Activated CD4-positive, alpha-beta T cell treated with anti-CD3 and anti-CD28 coated beads, Interleukin-2, amount 10 ng/mL, durations not matched to agents 7 days and 5 days (primary cell): ENCODE measurements around the gene GOLT1A. TPM values are rescaled to one million over a fixed set of nuclear protein-coding genes. Genes with fewer than 3 reads are reported as not detected.
A peak's percentile ranks its signal among the peaks of the same experiment; 100 is the strongest.

Source experiments
- CTCF ChIA-PET: fragments of 350-600 bp; sonication (Branson Sonifier 250); formaldehyde crosslinking; loops from one replicate; lab custom pipeline; 2021; ENCODE audit warnings: antibody characterized with exemption; lab: Charles Lee
- POLR2A ChIA-PET: fragments of 350-600 bp; sonication (Branson Sonifier 250); formaldehyde crosslinking; loops from one replicate; lab custom pipeline; 2021; ENCODE audit warnings: antibody characterized with exemption; lab: Charles Lee
- DNase-seq: peaks from one replicate; pipeline ENCODE4 v3.0.0-alpha.2; 2020
- H3K27ac Mint-ChIP-seq: one replicate; pipeline ENCODE4 v1.8.0; 2021; ENCODE audit warnings: mild to moderate bottlenecking, moderate library complexity, mixed read lengths
- H3K27me3 Mint-ChIP-seq: one replicate; pipeline ENCODE4 v1.8.0; 2021; ENCODE audit warnings: mixed read lengths
- H3K36me3 Mint-ChIP-seq: one replicate; pipeline ENCODE4 v1.8.0; 2021; ENCODE audit warnings: low read depth, mixed read lengths
- H3K4me1 Mint-ChIP-seq: one replicate; pipeline ENCODE4 v1.8.0; 2021; ENCODE audit warnings: mixed read lengths
- H3K4me3 Mint-ChIP-seq: one replicate; pipeline ENCODE4 v1.8.0; 2021; ENCODE audit warnings: mild to moderate bottlenecking, moderate library complexity, mixed read lengths
- H3K9me3 Mint-ChIP-seq: one replicate; pipeline ENCODE4 v1.8.0; 2021; ENCODE audit warnings: mixed read lengths
- total RNA-seq, 2 experiments: library from RNA; stranded (reverse); gene quantifications; one replicate each; pipeline ENCODE4 v1.2.3, GENCODE V29; 2021

The GOLT1A gene, protein sequence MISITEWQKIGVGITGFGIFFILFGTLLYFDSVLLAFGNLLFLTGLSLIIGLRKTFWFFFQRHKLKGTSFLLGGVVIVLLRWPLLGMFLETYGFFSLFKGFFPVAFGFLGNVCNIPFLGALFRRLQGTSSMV
- not detected for total RNA-seq

DNA sequence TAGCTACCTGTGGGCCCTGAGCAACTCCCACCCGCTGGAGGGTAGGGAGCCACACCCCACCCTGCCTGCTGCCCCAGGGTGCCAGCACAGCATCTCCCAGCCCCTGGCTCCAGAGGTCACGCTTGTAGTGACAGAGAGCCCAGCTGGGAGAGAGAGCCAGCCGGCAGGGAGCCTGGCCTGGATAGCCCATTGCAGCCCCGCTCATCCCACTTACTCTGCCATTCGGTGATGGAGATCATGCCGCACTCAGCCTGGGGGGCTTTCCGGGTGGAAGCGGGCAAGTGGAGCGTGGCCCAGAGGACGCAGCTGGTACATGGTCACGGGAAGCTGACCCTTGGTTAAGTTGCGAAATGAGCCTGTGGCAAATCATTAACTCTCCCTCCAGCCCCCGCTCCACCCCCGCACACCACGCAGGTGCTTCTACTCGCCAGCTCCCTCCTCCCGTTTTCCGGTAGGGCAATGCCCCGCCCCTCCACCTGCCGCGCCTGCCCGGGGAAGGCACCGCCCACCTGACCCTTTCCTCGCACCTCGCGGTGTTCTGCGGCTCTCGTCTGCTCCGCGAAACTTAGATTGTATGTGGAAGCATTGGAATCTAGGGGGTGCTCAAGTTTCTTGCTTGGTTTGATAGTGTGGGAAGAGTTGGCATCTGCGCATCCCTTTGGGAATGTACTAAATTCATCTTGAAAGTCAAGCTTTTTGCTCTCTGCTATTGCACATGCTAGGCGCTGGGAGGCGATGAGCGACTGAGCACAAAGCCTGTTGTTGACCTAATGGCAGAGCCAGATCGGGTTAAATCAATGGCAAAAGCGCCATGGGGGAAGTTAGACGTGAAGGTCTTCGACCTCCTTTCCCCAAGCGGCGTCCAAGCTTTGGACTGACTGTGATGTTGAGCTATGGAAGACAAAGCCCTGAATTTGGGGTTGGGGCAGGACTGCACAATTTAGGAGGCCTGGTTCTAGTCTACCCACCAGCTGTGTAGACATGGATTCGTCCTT, at the start of gene GOLT1A:
Gene GOLT1A, minus strand, starts transcription at position 321 of the 995 bp plus-strand sequence. Its CDS starts 82 bp downstream, at position 239.
- Mint-ChIP-seq H3K27me3 (peaks cover 5% of the 10 kb centered on the region), H3K4me1 (peaks cover 12% of the 10 kb centered on the region), H3K9me3 (no peaks in the 10 kb centered on the region), H3K4me3 (peak within 1 kb of the TSS; percentile 3), H3K27ac (no peak within 1 kb of the TSS), H3K36me3 (no peaks in the 10 kb centered on the region)
- POLR2A ChIA-PET = no interaction called here
- DNase-seq = peak; percentile 42
- CTCF ChIA-PET = interaction anchor here (0.6 to 1.6 kb wide), 6 partner anchors 8 to 209 kb away, joined by 3 to 4 read pairs (median 3); no protein-coding TSS in a partner anchor

DNA sequence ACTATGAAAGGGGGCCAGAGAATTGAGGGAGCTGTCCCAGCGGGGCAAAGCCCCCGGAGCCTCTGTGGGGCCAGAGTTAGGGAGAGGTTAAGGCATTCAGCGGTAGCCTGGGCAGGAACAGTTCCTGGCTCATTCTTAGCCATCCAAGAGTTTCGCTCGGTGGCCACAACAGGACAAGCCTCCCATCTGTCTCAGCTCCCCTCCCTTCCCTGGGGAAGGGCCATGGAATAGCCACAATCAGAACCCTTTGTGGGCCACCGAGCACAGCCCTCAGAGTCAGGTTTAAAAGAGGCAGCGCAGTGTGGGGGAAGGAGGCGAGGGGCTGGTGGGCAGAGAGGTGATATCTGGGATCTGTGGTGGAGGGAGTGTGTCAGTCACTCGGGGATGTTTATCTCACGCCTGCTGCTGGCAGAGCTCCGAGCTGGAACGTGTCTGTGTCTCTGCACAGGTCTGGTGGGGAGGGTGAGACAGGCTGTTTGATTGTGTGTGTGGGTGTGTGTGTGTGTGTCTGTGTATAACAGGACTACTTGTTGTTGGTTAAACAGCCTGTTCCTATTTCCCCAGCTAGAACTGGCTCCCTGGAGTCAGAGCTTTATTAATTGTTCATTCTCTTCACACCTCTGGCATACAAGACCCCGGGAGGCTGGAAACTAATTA, 49.6 kb upstream of the GOLT1A start:
- Mint-ChIP-seq H3K4me1 (no peaks in the 10 kb centered on the region), H3K4me3 (no peak overlapping the region), H3K27me3 (no peaks in the 10 kb centered on the region), H3K9me3 (no peaks in the 10 kb centered on the region), H3K36me3 (no peaks in the 10 kb centered on the region), H3K27ac (no peak overlapping the region)
- ChIA-PET CTCF (interaction anchor here (1.2 kb wide), 1 partner anchor 27 kb away, joined by 3 read pairs; no protein-coding TSS in a partner anchor), POLR2A (no interaction called here)
- DNase-seq = no peak

DNA sequence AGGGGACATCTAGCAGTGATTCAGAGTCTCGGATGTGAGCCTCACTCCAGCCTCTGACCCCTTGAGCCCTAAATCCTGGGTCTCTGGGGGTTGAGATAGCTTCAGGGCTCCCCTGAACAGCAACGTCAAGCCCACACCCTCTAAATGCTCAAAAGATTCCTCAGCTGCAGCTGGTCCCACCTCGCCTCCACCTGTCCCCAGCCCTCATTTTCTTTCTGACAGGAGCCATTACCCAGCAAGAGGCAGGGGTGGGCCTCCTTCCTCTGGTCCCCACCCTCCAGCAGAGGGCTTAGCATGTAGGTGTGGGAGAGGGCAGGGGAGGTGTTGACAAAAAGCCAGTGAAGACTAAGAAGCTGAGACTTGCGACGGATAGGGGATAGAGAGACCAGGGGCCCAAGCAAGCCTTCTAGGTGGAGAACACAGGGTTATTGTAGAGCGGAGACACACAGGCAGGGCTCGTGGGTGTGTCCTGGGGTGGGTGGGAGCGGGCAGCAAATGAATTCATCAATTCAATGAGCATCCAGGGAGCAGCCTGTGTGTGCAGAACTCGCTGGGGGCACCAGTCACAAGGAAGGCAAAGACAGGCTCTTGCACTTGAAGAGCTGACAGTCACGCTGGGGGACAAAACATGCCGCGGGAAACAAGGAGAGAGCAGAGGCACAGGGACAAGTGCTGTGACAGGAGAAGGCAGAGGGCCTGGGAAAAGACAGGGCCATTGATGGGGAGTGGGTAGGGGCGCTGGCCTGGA, 48.9 kb upstream of the GOLT1A start:
- Mint-ChIP-seq H3K9me3 (no peaks in the 10 kb centered on the region), H3K27me3 (no peaks in the 10 kb centered on the region)
- CTCF ChIA-PET = interaction anchor here (0.9 kb wide), 1 partner anchor 15 kb away, joined by 3 read pairs; no protein-coding TSS in a partner anchor

DNA sequence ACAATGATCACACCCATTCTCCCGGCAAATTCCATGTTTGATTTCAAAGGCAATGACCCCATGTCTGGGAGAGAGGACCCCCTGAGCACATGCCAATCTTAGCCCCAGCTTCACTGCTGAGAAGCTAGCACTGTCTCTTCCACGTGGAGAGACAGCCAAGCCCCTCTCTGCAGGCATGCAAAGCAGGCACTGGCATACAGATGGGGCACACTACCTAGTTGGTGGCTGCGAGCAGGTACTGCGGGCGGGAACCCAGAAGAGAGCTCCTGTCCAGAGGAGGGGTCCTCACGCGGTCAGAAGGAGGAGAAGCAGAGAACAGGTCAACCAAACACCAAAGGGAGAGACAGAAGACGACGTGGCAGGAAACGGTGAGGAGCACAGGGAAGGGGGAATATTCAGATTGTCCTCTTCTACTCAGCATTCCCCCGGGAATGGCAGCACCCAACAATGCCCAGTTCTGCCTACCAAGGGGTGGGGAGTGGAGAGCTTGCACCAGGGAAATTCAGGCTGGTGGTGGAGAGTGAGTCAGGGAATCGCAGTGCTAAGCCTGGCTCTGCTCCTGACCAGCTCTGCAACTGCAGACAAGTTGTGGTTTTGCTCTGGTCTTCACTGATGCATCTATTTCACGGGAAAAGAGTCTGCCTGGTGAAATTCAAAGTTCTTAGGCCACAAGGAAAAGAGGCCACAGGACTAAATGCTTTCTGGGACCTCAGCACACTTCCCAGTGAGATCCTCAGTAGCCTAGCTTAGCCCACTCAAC, 48.1 kb upstream of the GOLT1A start:
- CTCF ChIA-PET = interaction anchor here (0.9 kb wide), 1 partner anchor 15 kb away, joined by 3 read pairs; no protein-coding TSS in a partner anchor
- no peaks in the 10 kb centered on the region for H3K36me3 Mint-ChIP-seq
- H3K27me3 Mint-ChIP-seq = no peaks in the 10 kb centered on the region
- no peak overlapping the region for H3K27ac Mint-ChIP-seq
- H3K4me1 Mint-ChIP-seq = no peaks in the 10 kb centered on the region
- POLR2A ChIA-PET = no interaction called here
- no peak overlapping the region for H3K4me3 Mint-ChIP-seq
- H3K9me3 Mint-ChIP-seq = no peaks in the 10 kb centered on the region
- DNase-seq = no peak

More for the DNA sequence above, 48.9 kb upstream of the GOLT1A start:
- H3K27ac Mint-ChIP-seq = no peak overlapping the region
- no peak overlapping the region for H3K4me3 Mint-ChIP-seq
- DNase-seq = no peak
- no peaks in the 10 kb centered on the region for H3K4me1 Mint-ChIP-seq
- POLR2A ChIA-PET = no interaction called here
- no peaks in the 10 kb centered on the region for H3K36me3 Mint-ChIP-seq

DNA sequence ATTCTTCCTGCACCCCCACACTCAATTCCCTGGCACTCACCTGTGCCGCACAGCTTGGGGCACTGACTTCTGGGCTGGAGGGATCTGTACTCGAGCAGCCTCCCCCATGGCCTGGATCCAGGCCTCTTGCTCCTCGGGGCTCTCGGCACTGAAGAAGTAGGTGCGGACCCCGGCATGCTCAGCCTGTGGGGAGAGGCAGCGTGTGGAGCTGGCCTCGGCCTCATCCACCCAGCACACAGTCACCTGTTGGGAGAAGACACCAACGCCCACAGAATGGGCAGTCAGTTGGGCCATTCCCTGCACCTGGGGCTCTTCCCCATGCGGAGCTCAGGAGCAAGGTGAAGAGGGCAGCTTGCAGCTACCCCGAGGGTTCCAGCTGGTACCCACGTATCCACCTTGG, 47.5 kb upstream of the GOLT1A start:
- Mint-ChIP-seq H3K36me3 (no peaks in the 10 kb centered on the region), H3K9me3 (no peaks in the 10 kb centered on the region), H3K4me1 (no peaks in the 10 kb centered on the region), H3K27ac (no peak overlapping the region), H3K27me3 (no peaks in the 10 kb centered on the region), H3K4me3 (no peak overlapping the region)
- POLR2A ChIA-PET = no interaction called here
- CTCF ChIA-PET = no interaction called here
- DNase-seq = no peak

DNA sequence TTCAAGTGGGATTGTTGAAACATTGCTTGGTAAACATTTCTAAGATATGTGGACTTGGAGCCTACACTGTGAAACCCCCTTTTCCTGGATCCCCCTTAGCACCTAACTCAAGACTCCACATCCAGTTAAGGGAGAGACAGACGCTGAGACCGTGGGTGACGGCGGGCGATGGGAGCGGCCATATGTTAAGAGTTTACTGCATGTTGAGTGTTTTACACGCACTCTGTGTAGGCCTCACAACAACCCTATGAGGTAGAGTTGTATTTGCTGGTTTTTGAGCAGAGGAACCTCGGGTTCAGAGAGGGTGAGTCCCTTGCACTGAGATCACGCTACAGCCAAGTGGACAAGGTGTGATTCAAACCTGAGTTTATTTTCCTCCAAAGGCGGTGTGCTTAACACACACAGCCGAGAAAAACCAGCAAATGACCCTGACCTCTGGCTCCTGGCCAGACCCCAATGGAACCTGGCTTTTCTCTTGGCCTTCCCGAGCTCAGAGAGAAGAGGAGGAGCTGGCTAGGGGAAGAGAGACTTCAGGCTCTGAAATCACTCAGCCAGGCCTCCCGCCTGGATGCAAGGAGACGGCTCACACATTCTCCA, 46.9 kb upstream of the GOLT1A start:
- Mint-ChIP-seq H3K4me1 (no peaks in the 10 kb centered on the region), H3K4me3 (no peak overlapping the region), H3K9me3 (no peaks in the 10 kb centered on the region), H3K27me3 (no peaks in the 10 kb centered on the region), H3K27ac (no peak overlapping the region), H3K36me3 (no peaks in the 10 kb centered on the region)
- ChIA-PET POLR2A (no interaction called here), CTCF (interaction anchor here (1.3 kb wide), 1 partner anchor 103 kb away, joined by 4 read pairs; no protein-coding TSS in a partner anchor)
- no peak for DNase-seq

DNA sequence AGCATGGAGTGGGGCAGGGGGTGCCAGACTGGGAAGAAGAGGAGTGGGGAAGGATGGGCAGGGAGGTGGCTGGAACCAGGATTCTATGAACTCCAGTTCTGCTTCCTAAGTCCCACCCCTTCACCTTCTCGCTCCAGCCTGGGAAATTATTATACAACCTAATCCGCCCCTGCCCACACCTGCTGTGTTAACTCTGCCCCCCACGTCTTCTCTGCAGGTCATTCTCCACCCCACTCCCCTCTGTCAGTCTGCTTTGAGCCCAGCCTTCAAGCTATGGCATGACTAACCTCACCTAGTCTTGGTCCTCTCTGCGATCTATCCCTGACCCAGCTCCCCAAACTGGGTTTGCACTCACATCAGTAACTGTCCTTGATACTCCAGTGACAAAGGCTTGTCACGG, 46.0 kb upstream of the GOLT1A start:
- Mint-ChIP-seq H3K4me1 (no peaks in the 10 kb centered on the region), H3K27me3 (no peaks in the 10 kb centered on the region), H3K36me3 (no peaks in the 10 kb centered on the region), H3K27ac (no peak overlapping the region), H3K9me3 (no peaks in the 10 kb centered on the region), H3K4me3 (no peak overlapping the region)
- DNase-seq = no peak
- ChIA-PET POLR2A (no interaction called here), CTCF (interaction anchor here (1.3 kb wide), 1 partner anchor 103 kb away, joined by 4 read pairs; no protein-coding TSS in a partner anchor)

DNA sequence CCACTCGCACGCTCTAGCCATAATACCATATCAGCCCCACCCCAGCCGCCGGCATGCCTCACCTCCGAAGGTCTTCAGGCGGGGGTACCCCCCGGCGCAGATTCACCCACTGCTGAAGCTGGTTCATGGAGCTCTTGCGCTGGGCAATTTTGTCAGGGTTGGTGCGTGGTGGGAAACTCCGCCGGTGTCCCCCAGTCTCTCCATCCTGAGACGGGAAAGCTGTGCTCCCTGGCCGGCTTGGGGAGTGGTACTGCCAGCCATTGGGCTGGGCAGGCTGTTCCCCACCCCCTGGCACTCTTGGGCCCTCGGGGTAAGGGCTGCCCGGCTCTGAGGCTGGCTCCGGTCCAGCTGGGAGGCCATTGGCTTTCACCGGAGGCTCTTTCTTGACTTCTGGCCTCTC, 45.4 kb upstream of the GOLT1A start:
- Mint-ChIP-seq H3K9me3 (no peaks in the 10 kb centered on the region), H3K36me3 (no peaks in the 10 kb centered on the region), H3K4me1 (no peaks in the 10 kb centered on the region), H3K27me3 (no peaks in the 10 kb centered on the region), H3K4me3 (no peak overlapping the region), H3K27ac (no peak overlapping the region)
- ChIA-PET CTCF (interaction anchor here (0.6 to 1.4 kb wide), 6 partner anchors 8 to 533 kb away, joined by 3 to 5 read pairs (median 4); no protein-coding TSS in a partner anchor), POLR2A (no interaction called here)
- DNase-seq = no peak

DNA sequence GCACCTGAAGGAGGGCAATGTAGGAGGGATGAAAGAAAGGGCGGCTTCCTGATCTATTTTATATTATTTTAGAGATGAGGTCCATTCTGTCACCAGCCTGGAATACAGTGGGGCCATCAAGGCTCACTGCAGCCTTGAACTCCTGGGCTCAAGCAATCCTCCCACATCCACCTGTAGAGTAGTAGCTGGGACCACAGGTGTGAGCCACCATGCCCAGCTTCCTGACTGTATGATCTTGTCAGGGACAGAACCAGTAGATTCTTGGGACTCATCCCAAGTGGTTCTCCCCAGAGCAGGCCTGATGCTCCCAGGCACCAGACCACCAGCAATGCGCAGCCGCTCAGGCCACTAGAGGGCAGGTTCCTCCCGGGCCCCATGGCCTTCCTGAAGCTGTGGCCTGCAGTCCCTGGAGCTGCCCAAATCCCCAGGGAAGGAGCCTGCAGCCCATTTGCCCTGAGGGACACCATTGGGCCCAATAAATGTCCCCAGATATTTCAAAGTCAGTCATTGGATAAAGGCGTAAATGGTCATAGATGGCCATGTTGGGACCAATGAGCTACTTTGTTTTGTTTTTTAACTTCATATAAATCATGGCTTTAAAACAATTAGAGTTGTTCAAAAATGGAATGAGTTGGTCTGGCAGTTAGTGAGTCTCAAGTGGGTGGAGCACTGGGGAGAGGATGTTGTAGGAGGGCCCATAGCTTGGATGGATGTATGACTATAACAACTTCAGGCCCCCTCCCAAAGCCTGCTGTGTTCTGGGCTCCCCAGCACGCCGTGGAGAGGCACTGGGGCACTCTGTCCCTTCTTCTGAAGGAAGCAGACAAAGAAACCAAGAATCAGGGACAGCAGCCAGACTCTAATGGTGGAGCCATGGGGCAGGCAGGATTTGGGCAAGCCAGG, 44.7 kb upstream of the GOLT1A start:
- POLR2A ChIA-PET = no interaction called here
- Mint-ChIP-seq H3K9me3 (no peaks in the 10 kb centered on the region), H3K27ac (no peak overlapping the region), H3K27me3 (no peaks in the 10 kb centered on the region), H3K4me1 (no peaks in the 10 kb centered on the region), H3K36me3 (no peaks in the 10 kb centered on the region), H3K4me3 (no peak overlapping the region)
- DNase-seq = peak; percentile 15
- CTCF ChIA-PET = interaction anchor here (0.5 to 1.4 kb wide), 7 partner anchors 9 to 532 kb away, joined by 3 to 5 read pairs (median 4); no protein-coding TSS in a partner anchor

DNA sequence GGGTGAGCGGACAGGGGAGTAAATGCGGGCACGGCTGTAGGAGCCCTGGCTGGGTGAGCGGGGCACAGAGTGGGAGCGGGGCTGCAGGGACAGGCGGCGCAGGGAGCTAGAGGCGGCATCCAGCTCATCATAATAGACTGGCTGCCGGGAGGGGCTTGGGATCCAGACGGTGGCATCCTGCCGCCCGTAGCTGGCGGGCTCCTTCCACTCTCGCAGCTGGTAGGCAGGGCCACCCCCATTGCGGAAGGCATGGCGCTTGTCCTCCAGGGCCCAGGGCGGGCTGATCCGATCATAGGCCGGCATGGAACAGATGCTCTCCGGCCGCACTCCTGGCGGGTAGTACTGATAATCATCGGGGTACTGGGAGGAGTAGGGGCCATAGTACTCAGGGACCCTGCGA, 43.7 kb upstream of the GOLT1A start:
- no peaks in the 10 kb centered on the region for H3K36me3 Mint-ChIP-seq
- no peaks in the 10 kb centered on the region for H3K4me1 Mint-ChIP-seq
- DNase-seq = no peak
- H3K9me3 Mint-ChIP-seq = no peaks in the 10 kb centered on the region
- H3K4me3 Mint-ChIP-seq = no peak overlapping the region
- ChIA-PET CTCF (interaction anchor here (0.9 kb wide), 1 partner anchor 115 kb away, joined by 3 read pairs; no protein-coding TSS in a partner anchor), POLR2A (no interaction called here)
- H3K27me3 Mint-ChIP-seq = no peaks in the 10 kb centered on the region
- no peak overlapping the region for H3K27ac Mint-ChIP-seq
